Sigmoid colon (tissue), 7 donors: ENCODE data around the gene TSPAN5. TPM values are rescaled to one million over a fixed set of nuclear protein-coding genes. Genes with fewer than 3 reads are reported as not detected.

ENCODE experiments used
- DNase-seq: peaks from one replicate; pipeline ENCODE4 v3.0.0-alpha.2; 2019
- H3K27ac ChIP-seq, 4 donors: fragments of 200-600 bp; sonication (generic); one replicate each; pipeline ENCODE4 v1.5.1; 2016 to 2019; ENCODE audit warnings: mild to moderate bottlenecking in 1 of 4
- H3K27me3 ChIP-seq, 3 donors: fragments of 200-600 bp; sonication (generic); one replicate each; pipeline ENCODE4 v1.5.1; 2019; ENCODE audit warnings: mild to moderate bottlenecking in 1 of 3
- H3K36me3 ChIP-seq, 4 donors: fragments of 200-600 bp; sonication (generic); one replicate each; pipeline ENCODE4 v1.5.1; 2016 to 2019
- H3K4me1 ChIP-seq, 4 donors: fragments of 200-600 bp; sonication (generic); one replicate each; pipeline ENCODE4 v1.5.1; 2017 to 2019
- H3K4me3 ChIP-seq, 4 donors: fragments of 200-600 bp; sonication (generic); one replicate each; pipeline ENCODE4 v1.5.1; 2017 to 2019; ENCODE audit warnings: mild to moderate bottlenecking in 2 of 4, moderate library complexity in 1 of 4
- H3K9me3 ChIP-seq, 4 donors: fragments of 200-600 bp in 3 of 4; sonication (generic) in 3 of 4; one replicate each; pipeline versions ENCODE4 v1.5.1 to v1.6.1; 2013 to 2019
- EP300 ChIP-seq, 4 donors: sonication (generic); formaldehyde crosslinking; IDR thresholded peaks; one replicate each; pipeline ENCODE4 v1.6.1; 2017; ENCODE audit warnings: antibody characterized with exemption in 4 of 4
- POLR2A ChIP-seq, 2 donors: fragments of 450-650 bp; IDR thresholded peaks; one replicate each; pipeline ENCODE4 v1.6.1; 2016; ENCODE audit warnings: antibody characterized with exemption in 2 of 2, mild to moderate bottlenecking in 2 of 2, moderate library complexity in 2 of 2
- POLR2AphosphoS5 ChIP-seq, 4 donors: sonication (generic); formaldehyde crosslinking; IDR thresholded peaks; one replicate each; pipeline ENCODE4 v1.6.1; 2017; ENCODE audit warnings: antibody characterized with exemption in 4 of 4
- WGBS, 2 donors: extraction: QIAGEN DNeasy Blood & Tissue Kit; methylation state at CpG; one replicate each; pipeline ENCODE4 v1.1.7; 2013; 5-methylcytosine and 5-hydroxymethylcytosine counted together
- intact Hi-C: fragments of 100-400 bp; cut with DNase I; formaldehyde crosslinking; loops from one replicate; pipeline ENCODE4 v1.15.1; 2023
- polyA plus RNA-seq, 3 donors: library from polyadenylated mRNA; stranded (reverse); fragments of 200-250 nt; gene quantifications; one replicate each; pipeline ENCODE4 v1.2.3, GENCODE V29; 2013
- total RNA-seq, 4 donors: library from RNA; depleted of rRNA; stranded (reverse); fragments of >200 nt; gene quantifications; one replicate each; pipeline ENCODE4 v1.1.0, GENCODE V29; 2016
- TF ChIP-seq, protein P1 (sequence below), 4 experiments: fragments of 450-650 bp in 3 of 4; fragments of 200-600 bp in 1 of 4; IDR thresholded peaks; one replicate each; pipeline ENCODE4 v1.5.1; 2016 to 2019; ENCODE audit warnings: antibody characterized with exemption in 4 of 4, mild to moderate bottlenecking in 3 of 4, moderate library complexity in 2 of 4
- donor health status: healthy with polysubstance abuse.
- donor health status: Bipolar disorder and iron deficiency.
- donor health status: healthy.

The TSPAN5 gene
- total and polyA plus RNA-seq, 7 donors = 1.2 to 18.6 (median 11.2) TPM

DNA sequence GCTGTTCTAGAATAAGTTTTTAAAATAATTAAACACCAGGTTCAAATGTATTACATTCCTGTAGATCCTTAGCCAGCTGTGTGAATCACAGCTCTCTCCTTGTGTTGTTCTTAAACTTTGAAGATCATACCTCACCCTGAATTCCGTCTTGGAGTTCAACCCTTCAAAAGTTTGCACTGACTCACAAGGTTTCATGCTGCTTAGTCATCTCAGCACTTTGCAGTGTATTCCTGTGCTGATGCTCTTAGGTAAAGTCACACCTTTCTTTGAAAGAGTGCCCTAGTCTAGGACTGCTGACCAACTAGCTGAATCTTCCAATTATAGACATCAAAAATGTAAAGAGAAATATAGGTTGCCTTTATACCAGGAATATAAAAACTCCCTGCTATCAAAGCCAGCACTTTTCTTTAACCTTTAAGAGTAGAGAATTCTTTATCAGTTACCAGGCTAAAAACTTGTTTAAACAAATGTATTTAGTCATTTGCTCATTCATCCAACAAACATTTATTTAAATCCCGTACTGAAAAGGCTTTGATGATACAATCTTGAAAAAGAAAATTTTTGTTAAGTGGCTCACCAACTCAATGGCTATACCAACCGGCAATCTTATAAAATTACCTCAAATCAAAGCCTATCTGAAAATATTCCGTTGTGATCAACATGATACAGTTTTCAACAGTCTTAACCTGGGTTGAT is 227.6 kb downstream of the TSPAN5 start:
- Histone ChIP-seq H3K9me3 (no peaks in the 10 kb centered on the region), H3K4me1 (no peaks in the 10 kb centered on the region), H3K4me3 (no peak overlapping the region), H3K27me3 (no peaks in the 10 kb centered on the region), H3K27ac (no peak overlapping the region), H3K36me3 (peaks cover 0 to 15% (median 0%) of the 10 kb centered on the region in 4 donors)
- DNase-seq = no peak
- intact Hi-C loops = no loop called here
- TF ChIP-seq, protein P1, sequence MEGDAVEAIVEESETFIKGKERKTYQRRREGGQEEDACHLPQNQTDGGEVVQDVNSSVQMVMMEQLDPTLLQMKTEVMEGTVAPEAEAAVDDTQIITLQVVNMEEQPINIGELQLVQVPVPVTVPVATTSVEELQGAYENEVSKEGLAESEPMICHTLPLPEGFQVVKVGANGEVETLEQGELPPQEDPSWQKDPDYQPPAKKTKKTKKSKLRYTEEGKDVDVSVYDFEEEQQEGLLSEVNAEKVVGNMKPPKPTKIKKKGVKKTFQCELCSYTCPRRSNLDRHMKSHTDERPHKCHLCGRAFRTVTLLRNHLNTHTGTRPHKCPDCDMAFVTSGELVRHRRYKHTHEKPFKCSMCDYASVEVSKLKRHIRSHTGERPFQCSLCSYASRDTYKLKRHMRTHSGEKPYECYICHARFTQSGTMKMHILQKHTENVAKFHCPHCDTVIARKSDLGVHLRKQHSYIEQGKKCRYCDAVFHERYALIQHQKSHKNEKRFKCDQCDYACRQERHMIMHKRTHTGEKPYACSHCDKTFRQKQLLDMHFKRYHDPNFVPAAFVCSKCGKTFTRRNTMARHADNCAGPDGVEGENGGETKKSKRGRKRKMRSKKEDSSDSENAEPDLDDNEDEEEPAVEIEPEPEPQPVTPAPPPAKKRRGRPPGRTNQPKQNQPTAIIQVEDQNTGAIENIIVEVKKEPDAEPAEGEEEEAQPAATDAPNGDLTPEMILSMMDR (IDR thresholded peaks at IDR 0.05) = no peak
- TF ChIP-seq EP300 (IDR thresholded peaks at IDR 0.05) (no peak), POLR2A (IDR thresholded peaks at IDR 0.05) (no peak), POLR2AphosphoS5 (IDR thresholded peaks at IDR 0.05) (no peak)
- 90 to 91% methylated on average over 4 of the region's 4 CpGs for WGBS, 2 donors

DNA sequence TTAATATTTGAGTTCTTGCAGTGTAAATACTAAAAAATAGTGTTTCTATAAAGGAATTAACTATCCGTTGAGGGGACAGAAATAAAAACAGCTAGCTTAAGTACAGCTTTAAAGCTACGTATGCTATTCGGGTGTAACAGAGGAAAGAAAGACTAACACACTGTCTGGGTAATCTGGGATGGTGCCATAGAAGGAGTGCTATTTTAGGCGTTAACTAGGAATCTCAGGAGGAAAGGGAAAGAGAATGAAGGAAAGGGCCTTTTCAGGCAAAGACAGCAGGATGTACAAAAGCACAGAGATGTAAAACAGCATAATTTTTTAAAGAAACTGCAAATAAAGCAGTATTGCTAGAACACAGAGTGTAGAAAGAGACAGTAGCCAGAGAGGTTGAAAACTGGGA is 235.4 kb downstream of the TSPAN5 start:
- no peak for TF ChIP-seq EP300 (IDR thresholded peaks at IDR 0.05)
- TF ChIP-seq POLR2A (IDR thresholded peaks at IDR 0.05) = no peak
- TF ChIP-seq POLR2AphosphoS5 (IDR thresholded peaks at IDR 0.05) = no peak
- TF ChIP-seq, protein P1 (IDR thresholded peaks at IDR 0.05) = no peak
- no peak for DNase-seq
- no peak overlapping the region for H3K27ac ChIP-seq
- no peaks in the 10 kb centered on the region for H3K27me3 ChIP-seq
- H3K4me3 ChIP-seq = no peak overlapping the region
- H3K36me3 ChIP-seq = peaks cover 0 to 44% (median 5%) of the 10 kb centered on the region in 4 donors
- WGBS, 2 donors = 79 to 90% methylated on average over 4 of the region's 4 CpGs
- intact Hi-C loops = no loop called here
- H3K4me1 ChIP-seq = no peaks in the 10 kb centered on the region
- no peaks in the 10 kb centered on the region for H3K9me3 ChIP-seq

GRCh38 chr4:98421111-98421510 is 237.3 kb downstream of the TSPAN5 start:
- TF ChIP-seq POLR2A (IDR thresholded peaks at IDR 0.05) (no peak), POLR2AphosphoS5 (IDR thresholded peaks at IDR 0.05) (no peak), EP300 (IDR thresholded peaks at IDR 0.05) (no peak)
- TF ChIP-seq, protein P1 (IDR thresholded peaks at IDR 0.05) = no peak
- Histone ChIP-seq H3K36me3 (peaks cover 0 to 54% (median 7%) of the 10 kb centered on the region in 4 donors), H3K4me3 (no peak overlapping the region), H3K4me1 (no peaks in the 10 kb centered on the region), H3K9me3 (no peaks in the 10 kb centered on the region), H3K27ac (no peak overlapping the region), H3K27me3 (no peaks in the 10 kb centered on the region)
- intact Hi-C loops = no loop called here
- no peak for DNase-seq
- 90 to 95% methylated on average over 5 of the region's 5 CpGs for WGBS, 2 donors
